Gastrocnemius medialis (tissue), 4 donors: ENCODE measurements around the gene RPP30. TPM values are rescaled to one million over a fixed set of nuclear protein-coding genes. Genes with fewer than 3 reads are reported as not detected.

Source experiments
- ATAC-seq, 2 donors: fragments of 150-250 bp; one replicate each; pipeline ENCODE4 v1.9.1; 2016
- DNase-seq, 2 donors: peaks; one replicate each; pipeline ENCODE4 v3.0.0-alpha.2; 2019
- H3K27ac ChIP-seq, 4 donors: fragments of 200-600 bp; sonication (generic); 1 replicate in 1 of 4; 2 replicates in 3 of 4; pipeline ENCODE4 v1.5.1; 2016 to 2018; ENCODE audit warnings: mild to moderate bottlenecking in 2 of 4, moderate library complexity in 1 of 4
- H3K27me3 ChIP-seq, 3 donors: fragments of 200-600 bp; sonication (generic) in 2 of 3; 1 replicate in 1 of 3; 2 replicates in 2 of 3; pipeline versions ENCODE4 v1.5.1 to v1.6.0; 2016 to 2019; ENCODE audit warnings: mild to moderate bottlenecking in 1 of 3, moderate library complexity in 1 of 3
- H3K36me3 ChIP-seq, 2 donors: fragments of 200-600 bp; sonication (generic) in 1 of 2; one replicate each; pipeline ENCODE4 v1.5.1; 2017 to 2018
- H3K4me1 ChIP-seq, 2 donors: fragments of 200-600 bp; sonication (generic) in 1 of 2; one replicate each; pipeline ENCODE4 v1.5.1; 2016 to 2017; ENCODE audit warnings: mild to moderate bottlenecking in 2 of 2
- H3K4me3 ChIP-seq, 4 donors: fragments of 200-600 bp; sonication (generic) in 3 of 4; 1 replicate in 1 of 4; 2 replicates in 3 of 4; pipeline ENCODE4 v1.5.1; 2016 to 2019; ENCODE audit warnings: mild to moderate bottlenecking in 2 of 4
- H3K9me3 ChIP-seq, 3 donors: fragments of 200-600 bp; sonication (generic) in 2 of 3; 1 replicate in 1 of 3; 2 replicates in 2 of 3; pipeline ENCODE4 v1.5.1; 2016 to 2019
- POLR2A ChIP-seq, 2 donors: fragments of 450-650 bp; IDR thresholded peaks; one replicate each; pipeline ENCODE4 v1.6.1; 2017; ENCODE audit warnings: antibody characterized with exemption in 2 of 2, mild to moderate bottlenecking in 2 of 2, moderate library complexity in 2 of 2
- in situ Hi-C, 4 donors: fragments of 200-750 bp; cut with MboI; loops; one replicate each; pipeline versions ENCODE4 v1.15.0 to v1.8.0; 2017; ENCODE audit warnings: low sequenced_read_pairs in 4 of 4
- intact Hi-C: fragments of 100-400 bp; cut with DNase I; formaldehyde crosslinking; loops from one replicate; pipeline ENCODE4 v1.15.1; 2023; ENCODE audit warnings: low total_unique reads
- total RNA-seq, 4 donors: library from RNA; depleted of rRNA; stranded (reverse); fragments of >200 nt; gene quantifications; one replicate each; pipeline versions ENCODE4 v1.1.0 to v1.2.3, GENCODE V29; 2016
- TF ChIP-seq, protein P1 (sequence below), 5 experiments: fragments of 450-650 bp in 3 of 5; fragments of 200-600 bp in 2 of 5; sonication (generic) in 2 of 5; IDR thresholded peaks in 4 of 5; conservative IDR thresholded peaks in 1 of 5; 1 replicate in 4 of 5; 2 replicates in 1 of 5; pipeline ENCODE4 v1.5.1; 2016 to 2019; ENCODE audit warnings: antibody characterized with exemption in 5 of 5, mild to moderate bottlenecking in 3 of 5, moderate library complexity in 3 of 5

RPP30 gene
- total RNA-seq, 4 donors from 2014 or later: 20.4 to 44.9 (median 31.3) TPM

- TF ChIP-seq, protein P1, sequence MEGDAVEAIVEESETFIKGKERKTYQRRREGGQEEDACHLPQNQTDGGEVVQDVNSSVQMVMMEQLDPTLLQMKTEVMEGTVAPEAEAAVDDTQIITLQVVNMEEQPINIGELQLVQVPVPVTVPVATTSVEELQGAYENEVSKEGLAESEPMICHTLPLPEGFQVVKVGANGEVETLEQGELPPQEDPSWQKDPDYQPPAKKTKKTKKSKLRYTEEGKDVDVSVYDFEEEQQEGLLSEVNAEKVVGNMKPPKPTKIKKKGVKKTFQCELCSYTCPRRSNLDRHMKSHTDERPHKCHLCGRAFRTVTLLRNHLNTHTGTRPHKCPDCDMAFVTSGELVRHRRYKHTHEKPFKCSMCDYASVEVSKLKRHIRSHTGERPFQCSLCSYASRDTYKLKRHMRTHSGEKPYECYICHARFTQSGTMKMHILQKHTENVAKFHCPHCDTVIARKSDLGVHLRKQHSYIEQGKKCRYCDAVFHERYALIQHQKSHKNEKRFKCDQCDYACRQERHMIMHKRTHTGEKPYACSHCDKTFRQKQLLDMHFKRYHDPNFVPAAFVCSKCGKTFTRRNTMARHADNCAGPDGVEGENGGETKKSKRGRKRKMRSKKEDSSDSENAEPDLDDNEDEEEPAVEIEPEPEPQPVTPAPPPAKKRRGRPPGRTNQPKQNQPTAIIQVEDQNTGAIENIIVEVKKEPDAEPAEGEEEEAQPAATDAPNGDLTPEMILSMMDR (IDR thresholded peaks at IDR 0.05 in 4 of 5, conservative IDR thresholded peaks at IDR 0.05 in 1 of 5): no peak
- TF ChIP-seq POLR2A (IDR thresholded peaks at IDR 0.05): no peak
- in situ Hi-C loops: no loop called here
- ATAC-seq (no peak), DNase-seq (no peak)
- no peaks in the 10 kb centered on the region for H3K9me3 ChIP-seq
- no peak overlapping the region for H3K27ac ChIP-seq
- H3K4me3 ChIP-seq: no peak overlapping the region
- H3K27me3 ChIP-seq: no peaks in the 10 kb centered on the region
- H3K4me1 ChIP-seq: peaks cover 13 to 27% of the 10 kb centered on the region in 2 donors
- H3K36me3 ChIP-seq: peaks cover 0 to 35% of the 10 kb centered on the region in 2 donors
- intact Hi-C loops: no loop called here
Measured at GRCh38 chr10:90885176-90885575, 13.4 kb downstream of the RPP30 start.

GRCh38 chr10:90887555-90887954, 15.8 kb downstream of the RPP30 start:
- in situ Hi-C loops: no loop called here
- Histone ChIP-seq H3K9me3 (no peaks in the 10 kb centered on the region), H3K27me3 (no peaks in the 10 kb centered on the region), H3K27ac (no peak overlapping the region), H3K36me3 (peaks cover 0 to 40% of the 10 kb centered on the region in 2 donors), H3K4me3 (no peak overlapping the region), H3K4me1 (peaks cover 13 to 23% of the 10 kb centered on the region in 2 donors)
- intact Hi-C loops: no loop called here
- DNase-seq (no peak), ATAC-seq (no peak)
- no peak for TF ChIP-seq POLR2A (IDR thresholded peaks at IDR 0.05)
- TF ChIP-seq, protein P1 (IDR thresholded peaks at IDR 0.05 in 4 of 5, conservative IDR thresholded peaks at IDR 0.05 in 1 of 5): no peak

GRCh38 chr10:90888387-90888786, 16.6 kb downstream of the RPP30 start:
- no peak for TF ChIP-seq POLR2A (IDR thresholded peaks at IDR 0.05)
- TF ChIP-seq, protein P1 (IDR thresholded peaks at IDR 0.05 in 4 of 5, conservative IDR thresholded peaks at IDR 0.05 in 1 of 5): no peak
- Histone ChIP-seq H3K36me3 (peaks cover 0 to 47% of the 10 kb centered on the region in 2 donors), H3K4me1 (peaks cover 13 to 23% of the 10 kb centered on the region in 2 donors), H3K27ac (no peak overlapping the region), H3K4me3 (no peak overlapping the region), H3K9me3 (no peaks in the 10 kb centered on the region), H3K27me3 (no peaks in the 10 kb centered on the region)
- ATAC-seq (no peak), DNase-seq (no peak)
- intact Hi-C loops (no loop called here), in situ Hi-C loops (no loop called here)

DNA sequence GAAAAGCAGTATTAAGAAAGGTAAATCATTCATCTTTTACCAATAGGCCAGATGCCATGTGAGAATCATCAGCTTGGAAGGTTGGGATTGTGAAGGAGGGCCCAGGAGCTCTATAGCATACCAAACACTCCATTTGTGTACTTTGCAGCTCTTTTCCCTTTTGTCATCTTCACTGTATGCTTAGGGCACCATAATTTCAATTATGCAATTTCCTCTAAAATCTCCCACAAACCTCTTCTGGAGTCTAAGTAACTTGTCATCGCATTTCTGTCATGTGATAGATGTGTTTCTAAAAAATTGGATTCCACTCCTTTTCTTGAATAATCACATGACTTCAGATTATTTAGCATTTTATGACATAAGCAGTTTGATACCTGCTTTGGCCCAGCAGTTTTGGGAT, 17.9 kb downstream of the RPP30 start:
- Histone ChIP-seq H3K27ac (no peak overlapping the region), H3K4me1 (peaks cover 7 to 14% of the 10 kb centered on the region in 2 donors), H3K4me3 (no peak overlapping the region), H3K27me3 (no peaks in the 10 kb centered on the region), H3K36me3 (peaks cover 0 to 55% of the 10 kb centered on the region in 2 donors), H3K9me3 (no peaks in the 10 kb centered on the region)
- DNase-seq: no peak
- ATAC-seq: no peak
- intact Hi-C loops: no loop called here
- no peak for TF ChIP-seq POLR2A (IDR thresholded peaks at IDR 0.05)
- TF ChIP-seq, protein P1 (IDR thresholded peaks at IDR 0.05 in 4 of 5, conservative IDR thresholded peaks at IDR 0.05 in 1 of 5): no peak
- in situ Hi-C loops: no loop called here

- intact Hi-C loops: no loop called here
- DNase-seq: no peak
- H3K4me3 ChIP-seq: no peak overlapping the region
- in situ Hi-C loops: no loop called here
- H3K4me1 ChIP-seq: peaks cover 0 to 7% of the 10 kb centered on the region in 2 donors
- no peak overlapping the region for H3K27ac ChIP-seq
- no peaks in the 10 kb centered on the region for H3K27me3 ChIP-seq
- H3K36me3 ChIP-seq: peaks cover 0 to 57% of the 10 kb centered on the region in 2 donors
- TF ChIP-seq, protein P1 (IDR thresholded peaks at IDR 0.05 in 4 of 5, conservative IDR thresholded peaks at IDR 0.05 in 1 of 5): no peak
- no peaks in the 10 kb centered on the region for H3K9me3 ChIP-seq
- ATAC-seq: no peak
Measured at GRCh38 chr10:90890347-90890746, 18.6 kb downstream of the RPP30 start.
